GM23338 (cell line): ENCODE results near the gene GPR39. TPM values are rescaled to one million over a fixed set of nuclear protein-coding genes. Genes with fewer than 3 reads are reported as not detected.

Experiments used
- ATAC-seq: fragments of 200-7000 bp; cut with Tn5 transposase; 3 replicates; pipeline ENCODE4 v1.9.1; 2020
- DNase-seq: peaks from one replicate; pipeline ENCODE4 v3.0.0-alpha.2; 2015; ENCODE audit warnings: low spot score
- H2AFZ ChIP-seq: fragments of 200-600 bp; sonication (generic); 2 replicates; pipeline ENCODE4 v1.8.0; 2016; ENCODE audit warnings: antibody characterized with exemption, mild to moderate bottlenecking, moderate library complexity
- H3F3A ChIP-seq: fragments of 200-600 bp; sonication (generic); replicated peaks from 2 replicates; pipeline ENCODE4 v1.8.0; 2017; ENCODE audit warnings: antibody characterized with exemption, mixed run types, low read depth
- H3K27ac ChIP-seq: fragments of 200-600 bp; sonication (generic); 2 replicates; pipeline ENCODE4 v1.6.1; 2016; ENCODE audit warnings: low read depth
- H3K27me3 ChIP-seq: fragments of 200-600 bp; sonication (generic); 2 replicates; pipeline ENCODE4 v1.8.0; 2016; ENCODE audit warnings: mild to moderate bottlenecking, mixed run types, moderate library complexity; ENCODE audit not compliant: insufficient read depth
- H3K36me3 ChIP-seq: fragments of 200-600 bp; sonication (generic); 2 replicates; pipeline ENCODE4 v1.8.0; 2016; ENCODE audit warnings: mild to moderate bottlenecking; ENCODE audit not compliant: insufficient read depth
- H3K4me1 ChIP-seq: fragments of 200-600 bp; sonication (generic); 2 replicates; pipeline ENCODE4 v1.8.0; 2016; ENCODE audit warnings: mild to moderate bottlenecking, moderate library complexity; ENCODE audit not compliant: insufficient read depth
- H3K4me2 ChIP-seq: fragments of 200-600 bp; sonication (generic); 2 replicates; pipeline ENCODE4 v1.7.1; 2017; ENCODE audit warnings: mixed run types
- H3K4me3 ChIP-seq: fragments of 200-600 bp; sonication (generic); 2 replicates; pipeline ENCODE4 v1.6.1; 2016; ENCODE audit warnings: mixed run types
- H3K79me2 ChIP-seq: fragments of 200-600 bp; sonication (generic); replicated peaks from 2 replicates; pipeline ENCODE4 v1.8.0; 2017; ENCODE audit warnings: mild to moderate bottlenecking; ENCODE audit not compliant: insufficient read depth
- H3K9me2 ChIP-seq: fragments of 200-600 bp; sonication (generic); 2 replicates; pipeline ENCODE4 v1.8.0; 2017; ENCODE audit not compliant: insufficient read depth
- H4K20me1 ChIP-seq: fragments of 200-600 bp; sonication (generic); replicated peaks from 2 replicates; pipeline ENCODE4 v1.8.0; 2017; ENCODE audit warnings: mild to moderate bottlenecking; ENCODE audit not compliant: insufficient read depth
- H3K27ac Mint-ChIP-seq: 2 replicates; pipeline ENCODE4 v1.8.0; 2020; ENCODE audit warnings: inconsistent platforms, mild to moderate bottlenecking, moderate library complexity, mixed read lengths
- H3K27me3 Mint-ChIP-seq: 3 replicates; pipeline ENCODE4 v1.8.0; 2022; ENCODE audit warnings: low read depth, mild to moderate bottlenecking, moderate library complexity, mixed read lengths, inconsistent platforms; ENCODE audit not compliant: insufficient read depth, poor library complexity
- H3K36me3 Mint-ChIP-seq: 3 replicates; pipeline ENCODE4 v1.8.0; 2021; ENCODE audit warnings: low read depth, mild to moderate bottlenecking, inconsistent platforms, moderate library complexity, mixed read lengths
- H3K4me1 Mint-ChIP-seq: 3 replicates; pipeline ENCODE4 v1.8.0; 2020; ENCODE audit warnings: mild to moderate bottlenecking, inconsistent platforms, mixed read lengths
- H3K4me3 Mint-ChIP-seq: 3 replicates; pipeline ENCODE4 v1.8.0; 2021; ENCODE audit warnings: moderate library complexity, mild to moderate bottlenecking, inconsistent platforms, mixed read lengths
- H3K9me3 Mint-ChIP-seq: 3 replicates; pipeline ENCODE4 v1.8.0; 2020; ENCODE audit warnings: moderate library complexity, mild to moderate bottlenecking, inconsistent platforms, mixed read lengths
- EZH2 ChIP-seq: fragments of 200-600 bp; sonication (generic); IDR thresholded peaks from one replicate; pipeline ENCODE4 v1.8.0; 2017; ENCODE audit warnings: antibody characterized with exemption, mild to moderate bottlenecking, low read depth; ENCODE audit not compliant: unreplicated experiment
- EZH2phosphoT487 ChIP-seq: fragments of 200-600 bp; sonication (generic); IDR thresholded peaks from one replicate; pipeline ENCODE4 v1.8.1; 2018; ENCODE audit warnings: antibody characterized with exemption; ENCODE audit not compliant: unreplicated experiment
- NANOG ChIP-seq: IDR thresholded peaks from 2 replicates; pipeline ENCODE4 v1.6.1; 2016; ENCODE audit warnings: antibody characterized with exemption, borderline replicate concordance
- STAT1 ChIP-seq: IDR thresholded peaks from one replicate; pipeline ENCODE4 v1.6.1; 2016; ENCODE audit warnings: antibody characterized with exemption; ENCODE audit not compliant: unreplicated experiment
- ZNF114 ChIP-seq: fragments of 250-450 bp; sonication (Bioruptor Pico); IDR thresholded peaks from 2 replicates; pipeline ENCODE4 v1.5.0; 2020; ENCODE audit warnings: mild to moderate bottlenecking, moderate library complexity
- ZNF331 ChIP-seq: fragments of 250-450 bp; sonication (Bioruptor Pico); IDR thresholded peaks from 2 replicates; pipeline ENCODE4 v1.5.0; 2020; ENCODE audit warnings: low read depth, mild to moderate bottlenecking, moderate library complexity
- polyA plus RNA-seq: library from polyadenylated mRNA; unstranded; fragments of >200 nt; fragmentation: Nextera tagmentation; extraction: Ambion mirVana; gene quantifications from 2 replicates; pipeline ENCODE4 v1.2.1, GENCODE V29; 2016
- total RNA-seq: library from RNA; depleted of rRNA; stranded (reverse); fragments of >200 nt; shearing (Covaris generic); gene quantifications from 2 replicates; pipeline ENCODE4 v1.2.3, GENCODE V29; 2014
- TF ChIP-seq, protein P1 (sequence below), 2 experiments: fragments of 200-600 bp in 1 of 2; sonication (generic) in 1 of 2; conservative IDR thresholded peaks; 2 replicates each; pipeline versions ENCODE4 v1.5.1 to v1.6.1; 2016 to 2017; ENCODE audit warnings: antibody characterized with exemption in 2 of 2, low read depth in 2 of 2, mild to moderate bottlenecking in 2 of 2, moderate library complexity in 1 of 2
- TF ChIP-seq, protein P2 (sequence below): fragments of 250-450 bp; sonication (Bioruptor Pico); IDR thresholded peaks from 2 replicates; pipeline ENCODE4 v1.5.0; 2020; ENCODE audit warnings: mild to moderate bottlenecking, moderate library complexity
- TF ChIP-seq, protein P3 (sequence below): IDR thresholded peaks from 2 replicates; pipeline ENCODE4 v1.6.1; 2016; ENCODE audit warnings: antibody characterized with exemption
- TF ChIP-seq, protein P4 (sequence below): IDR thresholded peaks from one replicate; pipeline ENCODE4 v1.6.1; 2018; ENCODE audit warnings: antibody characterized with exemption; ENCODE audit not compliant: unreplicated experiment

GPR39 gene
- total and polyA plus RNA-seq, 2 experiments from 2014 or later = 0.55 to 1.9 TPM

- no peaks in the 10 kb centered on the region for H3F3A ChIP-seq
Measured at GRCh38 chr2:132606649-132607048, 190.0 kb downstream of the GPR39 start.

More at GRCh38 chr2:132606649-132607048, 190.0 kb downstream of the GPR39 start:
- H3K4me3 Mint-ChIP-seq = no peak overlapping the region
- ATAC-seq (no peak), DNase-seq (no peak)
- H3K4me1 Mint-ChIP-seq = peaks cover 21% of the 10 kb centered on the region
- H3K4me1 ChIP-seq = peaks cover 6% of the 10 kb centered on the region
- H3K27me3 ChIP-seq = no peaks in the 10 kb centered on the region
- no peaks in the 10 kb centered on the region for H3K36me3 Mint-ChIP-seq
- no peak overlapping the region for H3K27ac Mint-ChIP-seq
- peaks cover 16% of the 10 kb centered on the region; the same call in 1 of the 2 replicates for H3K9me2 ChIP-seq
- no peak overlapping the region for H3K27ac ChIP-seq
- H4K20me1 ChIP-seq = no peaks in the 10 kb centered on the region
- TF ChIP-seq EZH2 = no peak
- TF ChIP-seq NANOG = no peak
- TF ChIP-seq ZNF114 (CRISPR knock-in tag) = no peak
- no peak for TF ChIP-seq EZH2phosphoT487
- TF ChIP-seq, protein P1, sequence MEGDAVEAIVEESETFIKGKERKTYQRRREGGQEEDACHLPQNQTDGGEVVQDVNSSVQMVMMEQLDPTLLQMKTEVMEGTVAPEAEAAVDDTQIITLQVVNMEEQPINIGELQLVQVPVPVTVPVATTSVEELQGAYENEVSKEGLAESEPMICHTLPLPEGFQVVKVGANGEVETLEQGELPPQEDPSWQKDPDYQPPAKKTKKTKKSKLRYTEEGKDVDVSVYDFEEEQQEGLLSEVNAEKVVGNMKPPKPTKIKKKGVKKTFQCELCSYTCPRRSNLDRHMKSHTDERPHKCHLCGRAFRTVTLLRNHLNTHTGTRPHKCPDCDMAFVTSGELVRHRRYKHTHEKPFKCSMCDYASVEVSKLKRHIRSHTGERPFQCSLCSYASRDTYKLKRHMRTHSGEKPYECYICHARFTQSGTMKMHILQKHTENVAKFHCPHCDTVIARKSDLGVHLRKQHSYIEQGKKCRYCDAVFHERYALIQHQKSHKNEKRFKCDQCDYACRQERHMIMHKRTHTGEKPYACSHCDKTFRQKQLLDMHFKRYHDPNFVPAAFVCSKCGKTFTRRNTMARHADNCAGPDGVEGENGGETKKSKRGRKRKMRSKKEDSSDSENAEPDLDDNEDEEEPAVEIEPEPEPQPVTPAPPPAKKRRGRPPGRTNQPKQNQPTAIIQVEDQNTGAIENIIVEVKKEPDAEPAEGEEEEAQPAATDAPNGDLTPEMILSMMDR (conservative IDR thresholded peaks at IDR 0.05; ENCODE audit: low read depth in 2 of 2) = no peak
- TF ChIP-seq STAT1 = no peak
- TF ChIP-seq, protein P2, sequence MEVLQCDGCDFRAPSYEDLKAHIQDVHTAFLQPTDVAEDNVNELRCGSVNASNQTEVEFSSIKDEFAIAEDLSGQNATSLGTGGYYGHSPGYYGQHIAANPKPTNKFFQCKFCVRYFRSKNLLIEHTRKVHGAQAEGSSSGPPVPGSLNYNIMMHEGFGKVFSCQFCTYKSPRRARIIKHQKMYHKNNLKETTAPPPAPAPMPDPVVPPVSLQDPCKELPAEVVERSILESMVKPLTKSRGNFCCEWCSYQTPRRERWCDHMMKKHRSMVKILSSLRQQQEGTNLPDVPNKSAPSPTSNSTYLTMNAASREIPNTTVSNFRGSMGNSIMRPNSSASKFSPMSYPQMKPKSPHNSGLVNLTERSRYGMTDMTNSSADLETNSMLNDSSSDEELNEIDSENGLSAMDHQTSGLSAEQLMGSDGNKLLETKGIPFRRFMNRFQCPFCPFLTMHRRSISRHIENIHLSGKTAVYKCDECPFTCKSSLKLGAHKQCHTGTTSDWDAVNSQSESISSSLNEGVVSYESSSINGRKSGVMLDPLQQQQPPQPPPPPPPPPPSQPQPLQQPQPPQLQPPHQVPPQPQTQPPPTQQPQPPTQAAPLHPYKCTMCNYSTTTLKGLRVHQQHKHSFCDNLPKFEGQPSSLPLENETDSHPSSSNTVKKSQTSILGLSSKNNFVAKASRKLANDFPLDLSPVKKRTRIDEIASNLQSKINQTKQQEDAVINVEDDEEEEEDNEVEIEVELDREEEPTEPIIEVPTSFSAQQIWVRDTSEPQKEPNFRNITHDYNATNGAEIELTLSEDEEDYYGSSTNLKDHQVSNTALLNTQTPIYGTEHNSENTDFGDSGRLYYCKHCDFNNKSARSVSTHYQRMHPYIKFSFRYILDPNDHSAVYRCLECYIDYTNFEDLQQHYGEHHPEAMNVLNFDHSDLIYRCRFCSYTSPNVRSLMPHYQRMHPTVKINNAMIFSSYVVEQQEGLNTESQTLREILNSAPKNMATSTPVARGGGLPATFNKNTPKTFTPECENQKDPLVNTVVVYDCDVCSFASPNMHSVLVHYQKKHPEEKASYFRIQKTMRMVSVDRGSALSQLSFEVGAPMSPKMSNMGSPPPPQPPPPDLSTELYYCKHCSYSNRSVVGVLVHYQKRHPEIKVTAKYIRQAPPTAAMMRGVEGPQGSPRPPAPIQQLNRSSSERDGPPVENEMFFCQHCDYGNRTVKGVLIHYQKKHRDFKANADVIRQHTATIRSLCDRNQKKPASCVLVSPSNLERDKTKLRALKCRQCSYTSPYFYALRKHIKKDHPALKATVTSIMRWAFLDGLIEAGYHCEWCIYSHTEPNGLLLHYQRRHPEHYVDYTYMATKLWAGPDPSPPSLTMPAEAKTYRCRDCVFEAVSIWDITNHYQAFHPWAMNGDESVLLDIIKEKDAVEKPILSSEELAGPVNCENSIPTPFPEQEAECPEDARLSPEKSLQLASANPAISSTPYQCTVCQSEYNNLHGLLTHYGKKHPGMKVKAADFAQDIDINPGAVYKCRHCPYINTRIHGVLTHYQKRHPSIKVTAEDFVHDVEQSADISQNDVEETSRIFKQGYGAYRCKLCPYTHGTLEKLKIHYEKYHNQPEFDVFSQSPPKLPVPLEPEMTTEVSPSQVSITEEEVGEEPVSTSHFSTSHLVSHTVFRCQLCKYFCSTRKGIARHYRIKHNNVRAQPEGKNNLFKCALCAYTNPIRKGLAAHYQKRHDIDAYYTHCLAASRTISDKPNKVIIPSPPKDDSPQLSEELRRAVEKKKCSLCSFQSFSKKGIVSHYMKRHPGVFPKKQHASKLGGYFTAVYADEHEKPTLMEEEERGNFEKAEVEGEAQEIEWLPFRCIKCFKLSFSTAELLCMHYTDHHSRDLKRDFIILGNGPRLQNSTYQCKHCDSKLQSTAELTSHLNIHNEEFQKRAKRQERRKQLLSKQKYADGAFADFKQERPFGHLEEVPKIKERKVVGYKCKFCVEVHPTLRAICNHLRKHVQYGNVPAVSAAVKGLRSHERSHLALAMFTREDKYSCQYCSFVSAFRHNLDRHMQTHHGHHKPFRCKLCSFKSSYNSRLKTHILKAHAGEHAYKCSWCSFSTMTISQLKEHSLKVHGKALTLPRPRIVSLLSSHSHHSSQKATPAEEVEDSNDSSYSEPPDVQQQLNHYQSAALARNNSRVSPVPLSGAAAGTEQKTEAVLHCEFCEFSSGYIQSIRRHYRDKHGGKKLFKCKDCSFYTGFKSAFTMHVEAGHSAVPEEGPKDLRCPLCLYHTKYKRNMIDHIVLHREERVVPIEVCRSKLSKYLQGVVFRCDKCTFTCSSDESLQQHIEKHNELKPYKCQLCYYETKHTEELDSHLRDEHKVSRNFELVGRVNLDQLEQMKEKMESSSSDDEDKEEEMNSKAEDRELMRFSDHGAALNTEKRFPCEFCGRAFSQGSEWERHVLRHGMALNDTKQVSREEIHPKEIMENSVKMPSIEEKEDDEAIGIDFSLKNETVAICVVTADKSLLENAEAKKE (CRISPR knock-in tag) = no peak
- TF ChIP-seq, protein P3, sequence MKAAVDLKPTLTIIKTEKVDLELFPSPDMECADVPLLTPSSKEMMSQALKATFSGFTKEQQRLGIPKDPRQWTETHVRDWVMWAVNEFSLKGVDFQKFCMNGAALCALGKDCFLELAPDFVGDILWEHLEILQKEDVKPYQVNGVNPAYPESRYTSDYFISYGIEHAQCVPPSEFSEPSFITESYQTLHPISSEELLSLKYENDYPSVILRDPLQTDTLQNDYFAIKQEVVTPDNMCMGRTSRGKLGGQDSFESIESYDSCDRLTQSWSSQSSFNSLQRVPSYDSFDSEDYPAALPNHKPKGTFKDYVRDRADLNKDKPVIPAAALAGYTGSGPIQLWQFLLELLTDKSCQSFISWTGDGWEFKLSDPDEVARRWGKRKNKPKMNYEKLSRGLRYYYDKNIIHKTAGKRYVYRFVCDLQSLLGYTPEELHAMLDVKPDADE = no peak
- TF ChIP-seq ZNF331 (CRISPR knock-in tag) = no peak
- TF ChIP-seq, protein P4, sequence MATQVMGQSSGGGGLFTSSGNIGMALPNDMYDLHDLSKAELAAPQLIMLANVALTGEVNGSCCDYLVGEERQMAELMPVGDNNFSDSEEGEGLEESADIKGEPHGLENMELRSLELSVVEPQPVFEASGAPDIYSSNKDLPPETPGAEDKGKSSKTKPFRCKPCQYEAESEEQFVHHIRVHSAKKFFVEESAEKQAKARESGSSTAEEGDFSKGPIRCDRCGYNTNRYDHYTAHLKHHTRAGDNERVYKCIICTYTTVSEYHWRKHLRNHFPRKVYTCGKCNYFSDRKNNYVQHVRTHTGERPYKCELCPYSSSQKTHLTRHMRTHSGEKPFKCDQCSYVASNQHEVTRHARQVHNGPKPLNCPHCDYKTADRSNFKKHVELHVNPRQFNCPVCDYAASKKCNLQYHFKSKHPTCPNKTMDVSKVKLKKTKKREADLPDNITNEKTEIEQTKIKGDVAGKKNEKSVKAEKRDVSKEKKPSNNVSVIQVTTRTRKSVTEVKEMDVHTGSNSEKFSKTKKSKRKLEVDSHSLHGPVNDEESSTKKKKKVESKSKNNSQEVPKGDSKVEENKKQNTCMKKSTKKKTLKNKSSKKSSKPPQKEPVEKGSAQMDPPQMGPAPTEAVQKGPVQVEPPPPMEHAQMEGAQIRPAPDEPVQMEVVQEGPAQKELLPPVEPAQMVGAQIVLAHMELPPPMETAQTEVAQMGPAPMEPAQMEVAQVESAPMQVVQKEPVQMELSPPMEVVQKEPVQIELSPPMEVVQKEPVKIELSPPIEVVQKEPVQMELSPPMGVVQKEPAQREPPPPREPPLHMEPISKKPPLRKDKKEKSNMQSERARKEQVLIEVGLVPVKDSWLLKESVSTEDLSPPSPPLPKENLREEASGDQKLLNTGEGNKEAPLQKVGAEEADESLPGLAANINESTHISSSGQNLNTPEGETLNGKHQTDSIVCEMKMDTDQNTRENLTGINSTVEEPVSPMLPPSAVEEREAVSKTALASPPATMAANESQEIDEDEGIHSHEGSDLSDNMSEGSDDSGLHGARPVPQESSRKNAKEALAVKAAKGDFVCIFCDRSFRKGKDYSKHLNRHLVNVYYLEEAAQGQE = no peak
- H3K4me2 ChIP-seq = no peak overlapping the region
- H3K79me2 ChIP-seq = no peaks in the 10 kb centered on the region
- no peak overlapping the region for H3K4me3 ChIP-seq
- H3K27me3 Mint-ChIP-seq = peaks cover 4% of the 10 kb centered on the region
- H2AFZ ChIP-seq = no peak overlapping the region
- H3K9me3 Mint-ChIP-seq = no peaks in the 10 kb centered on the region
- H3K36me3 ChIP-seq = no peaks in the 10 kb centered on the region
